8988T (cell line): ENCODE results near the gene MOB2.

ENCODE experiments used
- DNase-seq: peaks from one replicate; pipeline ENCODE4 v3.0.0; 2011

MOB2 gene

GRCh38 chr11:1484695-1485503 is 1.7 kb downstream of the MOB2 start:
- peak; percentile 76 for DNase-seq

GRCh38 chr11:1484061-1484671 is 2.4 kb downstream of the MOB2 start:
- DNase-seq, result no peak

DNA sequence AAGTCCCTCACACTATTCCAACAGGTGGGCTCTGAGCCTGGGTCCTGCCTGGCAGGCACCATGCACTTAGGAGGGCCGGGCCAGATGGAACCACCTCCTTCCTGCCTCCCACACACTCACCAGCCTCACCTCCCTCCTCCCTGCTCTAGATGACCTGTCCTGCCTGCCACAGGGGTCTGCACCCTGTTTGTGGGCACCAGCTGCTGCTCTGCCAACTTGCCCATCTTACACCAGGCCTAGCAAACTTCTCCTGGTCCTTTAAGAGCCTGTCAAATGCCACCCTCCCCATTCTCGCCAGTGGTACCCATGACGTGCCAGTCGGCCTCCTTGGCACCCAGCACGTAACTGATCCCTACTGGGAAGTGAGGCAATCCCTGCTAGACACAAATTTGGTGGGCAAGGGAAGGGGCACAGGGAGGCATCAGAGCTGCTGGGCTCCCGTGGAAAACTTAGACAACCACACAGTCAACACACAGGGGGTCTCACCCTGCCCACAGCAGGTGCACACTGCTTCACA is 3.1 kb downstream of the MOB2 start:
- DNase-seq, result no peak

DNA sequence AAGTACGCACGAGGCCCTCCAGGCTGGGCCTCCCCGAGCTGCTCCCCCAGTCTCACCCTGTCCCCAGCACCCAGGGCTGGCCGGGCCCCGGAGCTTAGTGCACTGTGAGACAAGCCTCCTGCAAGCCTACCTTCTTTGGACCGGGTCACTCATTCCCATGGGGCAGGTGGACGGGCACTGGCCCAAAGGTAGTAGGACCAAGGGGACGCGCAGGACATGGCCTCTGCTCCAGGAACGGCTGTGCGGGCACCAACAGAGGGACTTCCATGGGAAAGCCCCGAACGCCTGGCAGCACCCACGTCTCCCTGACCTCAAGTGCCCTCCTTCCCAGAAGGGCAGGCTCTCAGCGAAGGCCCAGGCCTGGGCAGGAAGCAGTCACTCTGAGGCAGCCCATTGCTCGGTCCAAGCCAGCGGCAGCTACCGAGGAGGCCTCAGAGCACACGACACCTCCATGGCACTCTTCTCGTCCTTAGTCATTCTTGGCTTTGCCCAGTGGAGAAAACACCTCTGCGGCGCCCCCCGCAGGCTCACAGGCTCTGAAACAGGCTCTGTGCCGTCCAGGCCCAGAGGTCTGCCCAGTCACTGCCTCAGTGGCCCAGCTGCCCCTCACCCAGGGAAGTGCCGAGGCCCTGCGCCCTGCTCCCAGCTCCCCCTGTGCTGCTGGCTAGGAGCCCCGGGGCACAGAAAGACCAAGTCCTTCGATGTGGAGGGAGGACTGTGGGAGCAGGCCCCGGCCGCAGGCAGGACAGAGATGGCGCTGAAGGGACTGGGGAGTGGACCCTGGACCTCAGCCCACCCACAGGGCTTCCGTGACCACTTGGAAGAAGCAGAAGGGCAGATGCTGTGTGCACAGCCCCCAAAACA is 3.8 kb downstream of the MOB2 start:
- DNase-seq, result no peak

GRCh38 chr11:1481861-1482441 is 4.6 kb downstream of the MOB2 start:
- no peak for DNase-seq

GRCh38 chr11:1481483-1481825 is 5.1 kb downstream of the MOB2 start:
- no peak for DNase-seq

GRCh38 chr11:1480555-1481482 is 5.8 kb downstream of the MOB2 start:
- no peak for DNase-seq

GRCh38 chr11:1480191-1480554 is 6.4 kb downstream of the MOB2 start:
- no peak for DNase-seq

GRCh38 chr11:1479678-1480118 is 6.9 kb downstream of the MOB2 start:
- no peak for DNase-seq

GRCh38 chr11:1479006-1479677 is 7.4 kb downstream of the MOB2 start:
- DNase-seq, result no peak

DNA sequence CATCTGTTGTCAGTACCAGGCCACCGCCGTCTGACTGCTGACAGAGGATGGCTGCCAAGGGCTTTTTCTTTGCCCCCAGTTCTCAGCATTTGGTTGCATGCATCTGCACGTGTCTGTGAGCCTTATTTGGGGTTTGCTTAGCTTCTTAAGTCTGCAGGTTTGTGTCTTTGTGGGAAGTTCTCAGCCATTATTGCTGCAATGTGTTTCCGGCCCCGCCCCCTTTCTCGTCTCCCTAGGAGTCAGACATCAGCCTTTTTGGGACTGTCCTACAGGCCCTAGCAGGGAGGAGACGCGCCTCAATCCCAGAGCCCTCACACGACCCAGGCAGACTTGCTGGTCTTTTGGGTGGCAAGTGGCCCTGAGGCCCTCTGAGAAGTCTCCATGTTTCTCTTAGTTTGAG is 8.0 kb downstream of the MOB2 start:
- no peak for DNase-seq

- DNase-seq, result no peak
These were observed 8.6 kb downstream of the MOB2 start for GRCh38 chr11:1478011-1478410.

DNA sequence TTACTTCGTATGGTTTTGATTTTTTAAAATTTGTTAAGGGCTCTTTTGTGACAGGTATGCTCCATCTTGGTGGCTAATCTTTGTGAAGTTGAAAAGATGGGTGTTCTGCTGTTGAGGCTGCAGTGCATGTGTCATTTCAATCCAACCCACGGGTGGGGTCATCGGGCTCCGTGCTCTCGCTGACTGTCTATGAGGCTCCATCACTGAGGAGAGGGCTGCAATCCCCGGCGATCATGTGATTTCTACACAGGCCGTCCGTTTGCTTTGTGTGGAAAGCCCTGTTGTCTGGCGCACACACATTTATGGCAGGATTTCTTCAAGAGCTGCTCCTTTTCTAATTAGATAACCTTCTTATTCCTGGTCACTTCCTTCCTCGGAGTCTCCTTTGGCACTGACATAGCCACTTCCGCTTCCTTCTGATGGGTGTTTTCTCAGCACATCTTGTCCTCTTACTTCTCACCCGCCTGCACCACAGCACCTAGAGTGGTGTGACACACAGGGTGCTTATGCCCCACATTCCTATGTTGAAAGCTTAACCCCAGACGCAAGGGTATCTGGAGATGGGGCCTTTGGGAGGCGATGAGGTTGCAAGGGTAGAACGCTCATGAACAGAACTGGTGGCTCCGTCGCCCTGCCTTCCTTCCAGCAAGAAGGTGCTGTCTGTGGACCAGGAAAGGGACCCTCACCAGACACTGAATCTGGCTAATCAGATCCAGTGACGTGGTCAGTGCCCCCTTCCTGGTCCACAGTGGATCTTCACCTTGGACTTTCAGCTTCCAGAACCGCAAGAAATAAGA is 9.4 kb downstream of the MOB2 start:
- no peak for DNase-seq

GRCh38 chr11:1475841-1476240 is 10.7 kb downstream of the MOB2 start:
- DNase-seq, result no peak

DNA sequence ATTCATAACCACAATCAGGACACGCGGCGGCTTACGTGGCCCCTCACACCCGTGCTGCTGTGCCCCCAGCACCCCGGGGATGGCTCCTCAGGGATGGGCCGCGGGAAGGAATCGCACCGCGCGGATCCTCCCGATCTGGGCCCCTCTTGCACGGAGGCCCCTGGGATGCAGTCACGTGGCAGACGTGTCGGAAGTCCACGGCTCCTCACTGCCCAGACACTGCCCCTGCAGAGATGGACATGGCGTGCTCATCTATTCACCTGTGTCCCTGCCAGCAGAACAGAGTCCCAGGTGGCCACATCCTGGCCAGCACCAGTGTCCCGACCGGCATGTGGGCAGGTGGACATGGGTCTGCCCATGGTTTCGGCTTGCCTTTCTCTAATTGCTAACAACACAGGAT is 12.8 kb downstream of the MOB2 start:
- DNase-seq, result no peak

GRCh38 chr11:1473011-1473628 is 13.5 kb downstream of the MOB2 start:
- no peak for DNase-seq

- DNase-seq, result no peak
These were observed 14.2 kb downstream of the MOB2 start for GRCh38 chr11:1472180-1473005.

DNA sequence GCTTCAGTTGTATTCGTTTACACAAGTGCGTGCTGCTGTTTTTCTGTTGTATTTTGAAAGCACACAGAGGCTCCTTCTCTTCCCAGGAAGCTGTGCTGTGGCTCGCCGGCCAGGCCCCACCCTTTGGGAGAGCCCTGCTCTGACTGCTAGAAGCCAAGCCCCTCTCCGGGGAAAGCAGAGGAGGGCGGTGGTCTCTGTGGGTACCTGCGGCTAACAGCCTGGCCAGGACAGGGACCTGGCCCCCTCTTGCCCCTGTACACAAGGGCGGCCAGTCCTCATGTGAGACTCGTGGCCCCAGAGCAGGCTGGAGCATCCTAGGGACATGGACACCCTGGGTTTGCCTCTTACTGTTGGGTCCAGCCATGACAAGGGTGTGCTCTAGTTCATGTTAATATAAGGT is 14.8 kb downstream of the MOB2 start:
- no peak for DNase-seq
